H1 (cell line): ENCODE data around the gene SIRT6. TPM values are rescaled to one million over a fixed set of nuclear protein-coding genes. Genes with fewer than 3 reads are reported as not detected.

Experiments used
- BACH1 ChIP-seq: IDR thresholded peaks from 2 replicates; pipeline ENCODE4 v1.6.1; 2012; ENCODE audit warnings: low read length, improper control_type of control experiment
- CBX5 ChIP-seq: fragments of 300-800, 300-1000 bp; sonication (generic); IDR thresholded peaks from 2 replicates; pipeline ENCODE4 v1.7.1; 2016; ENCODE audit warnings: antibody characterized with exemption, low read length, low read depth
- CEBPB ChIP-seq: IDR thresholded peaks from 2 replicates; pipeline ENCODE4 v1.6.1; 2012; ENCODE audit warnings: low read depth, low read length
- CHD7 ChIP-seq: fragments of 300-600 bp; sonication (generic); IDR thresholded peaks from 2 replicates; pipeline ENCODE4 v1.7.1; 2012; ENCODE audit warnings: low read length, moderate library complexity, mild to moderate bottlenecking, inconsistent platforms; ENCODE audit not compliant: insufficient replicate concordance
- CREB1 ChIP-seq: IDR thresholded peaks from 2 replicates; pipeline ENCODE4 v1.6.1; 2012; ENCODE audit warnings: inconsistent platforms
- EGR1 ChIP-seq: IDR thresholded peaks from 2 replicates; pipeline ENCODE4 v1.6.1; 2011; ENCODE audit warnings: low read depth, low read length, borderline replicate concordance
- MAFK ChIP-seq: IDR thresholded peaks from 2 replicates; pipeline ENCODE4 v1.6.1; 2012; ENCODE audit warnings: low read depth, mild to moderate bottlenecking, improper control_type of control experiment, low read length
- POLR2A ChIP-seq, 2 experiments: IDR thresholded peaks; 1 replicate in 1 of 2; 2 replicates in 1 of 2; pipeline ENCODE4 v1.6.1; 2011; ENCODE audit warnings: low read depth in 2 of 2, low read length in 2 of 2, mild to moderate bottlenecking in 2 of 2; ENCODE audit errors: control extremely low read depth in 1 of 2
- POLR2AphosphoS5 ChIP-seq: IDR thresholded peaks from 2 replicates; pipeline ENCODE4 v1.6.1; 2011; ENCODE audit warnings: low read depth, low read length
- SAP30 ChIP-seq: fragments of 300-600 bp; sonication (generic); IDR thresholded peaks from 2 replicates; pipeline ENCODE4 v1.7.1; 2012; ENCODE audit warnings: low read length, moderate library complexity, mild to moderate bottlenecking, inconsistent platforms; ENCODE audit not compliant: insufficient read depth, insufficient replicate concordance
- polyA plus RNA-seq, 7 experiments: library from polyadenylated mRNA; depleted of rRNA in 3 of 7; stranded (reverse) in 5 of 7; unstranded in 2 of 7; fragments of >200 nt in 5 of 7; fragments of 200-250 nt in 2 of 7; gene quantifications; 1 replicate in 5 of 7; 2 replicates in 1 of 7; 4 replicates in 1 of 7; pipeline versions ENCODE4 v1.2.1 to v1.2.3, GENCODE V29; 2011 to 2013; ENCODE audit warnings: missing spikeins in 2 of 7, mixed read lengths in 2 of 7
- total RNA-seq: library from RNA; stranded (reverse); fragmentation: NEBNext Ultra II Directional; extraction: Animal tissue kit (Norgen Biotek cat#: 25700); gene quantifications from 2 replicates; pipeline ENCODE4 v1.2.1, GENCODE V29; 2021
- TF ChIP-seq, protein P1 (sequence below): IDR thresholded peaks from 2 replicates; pipeline ENCODE4 v1.6.1; 2012; ENCODE audit warnings: inconsistent platforms

Gene SIRT6
- total and polyA plus RNA-seq, 2 of the 8 experiments (the other 6 are each of a cell fraction or from before 2014, with no cell fraction given) = 25.2 to 27.0 TPM

DNA sequence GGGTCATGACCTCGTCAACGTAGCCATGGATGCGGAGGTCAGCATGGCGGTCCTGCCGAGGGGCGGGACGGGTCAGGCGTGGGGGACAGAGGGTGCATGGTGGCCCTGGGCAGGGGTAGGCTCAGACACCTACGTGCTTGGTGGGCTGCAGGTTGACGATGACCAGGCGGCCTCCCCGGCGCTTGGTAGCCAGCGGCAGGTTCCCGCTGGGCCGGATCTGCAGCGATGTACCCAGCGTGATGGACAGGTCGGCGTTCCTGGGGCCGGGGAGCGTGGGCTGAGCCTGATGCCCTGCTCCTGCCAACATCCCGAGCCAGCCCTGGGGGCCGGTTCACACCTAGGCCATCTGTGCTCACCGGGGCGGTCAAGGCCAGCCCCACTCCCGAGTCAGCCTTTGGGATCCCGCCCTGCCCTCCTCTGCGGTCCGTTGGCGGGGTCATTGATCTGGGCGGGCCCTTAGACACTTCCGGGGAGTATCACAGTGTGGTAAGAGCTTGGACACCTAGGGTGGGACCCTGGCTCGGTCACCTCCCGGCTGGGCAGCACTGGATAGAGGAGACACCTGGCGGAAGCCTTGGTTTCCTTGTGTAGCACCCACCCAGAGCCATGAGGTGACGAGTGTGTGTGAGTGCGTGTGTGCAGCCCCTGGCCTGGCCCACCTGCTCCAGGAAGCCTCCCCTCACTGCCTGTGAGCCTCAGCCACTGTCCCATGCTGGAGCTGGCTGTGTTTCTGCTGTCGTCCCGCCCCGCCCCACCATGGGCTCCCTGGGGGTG is 7.3 kb downstream of the SIRT6 start (continued):
- TF ChIP-seq CHD7 (no peak), POLR2A (IDR thresholded peaks at IDR 0.05; ENCODE audit: control extremely low read depth in 1 of 2, low read depth in 2 of 2, low read length in 2 of 2) (no peak), CREB1 (no peak), MAFK (no peak), CBX5 (no peak), EGR1 (no peak), CEBPB (no peak), SAP30 (no peak), BACH1 (no peak), POLR2AphosphoS5 (no peak)
- TF ChIP-seq, protein P1, sequence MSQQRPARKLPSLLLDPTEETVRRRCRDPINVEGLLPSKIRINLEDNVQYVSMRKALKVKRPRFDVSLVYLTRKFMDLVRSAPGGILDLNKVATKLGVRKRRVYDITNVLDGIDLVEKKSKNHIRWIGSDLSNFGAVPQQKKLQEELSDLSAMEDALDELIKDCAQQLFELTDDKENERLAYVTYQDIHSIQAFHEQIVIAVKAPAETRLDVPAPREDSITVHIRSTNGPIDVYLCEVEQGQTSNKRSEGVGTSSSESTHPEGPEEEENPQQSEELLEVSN = no peak
